Fibroblast of lung (primary cell): Measurements from ENCODE around the gene TACSTD2. TPM values are rescaled to one million over a fixed set of nuclear protein-coding genes. Genes with fewer than 3 reads are reported as not detected.

Source experiments
- DNase-seq, 2 donors: peaks; one replicate each; pipeline versions ENCODE4 v3.0.0 to v3.0.0-alpha.2; 2010; ENCODE audit warnings: low read depth in 2 of 2
- H2AFZ ChIP-seq: 2 replicates; pipeline ENCODE4 v1.5.1; 2012; ENCODE audit warnings: low read length, control low read depth, inconsistent platforms
- H3K27ac ChIP-seq: 2 replicates; pipeline ENCODE4 v1.5.1; 2011; ENCODE audit warnings: low read length, control low read depth; ENCODE audit not compliant: insufficient read depth
- H3K27me3 ChIP-seq: 2 replicates; pipeline ENCODE4 v1.5.1; 2011; ENCODE audit warnings: mild to moderate bottlenecking, low read length; ENCODE audit not compliant: control insufficient read depth, insufficient read depth
- H3K36me3 ChIP-seq: 2 replicates; pipeline ENCODE4 v1.5.1; 2011; ENCODE audit warnings: low read length; ENCODE audit not compliant: control insufficient read depth, insufficient read depth
- H3K4me1 ChIP-seq: 2 replicates; pipeline ENCODE4 v1.5.1; 2011; ENCODE audit warnings: low read length; ENCODE audit not compliant: control insufficient read depth, insufficient read depth; ENCODE audit errors: extremely low read depth
- H3K4me2 ChIP-seq: 2 replicates; pipeline ENCODE4 v1.5.1; 2011; ENCODE audit warnings: low read length, control low read depth; ENCODE audit not compliant: insufficient read depth; ENCODE audit errors: extremely low read depth
- H3K4me3 ChIP-seq, 4 experiments: fragments of 200-600 bp in 1 of 4; sonication (generic) in 1 of 4; replicated peaks in 1 of 4; 2 replicates each; pipeline ENCODE4 v1.5.1; 2011 to 2016; ENCODE audit warnings: low read length in 4 of 4, low read depth in 3 of 4, mild to moderate bottlenecking in 3 of 4, control low read depth in 2 of 4, inconsistent platforms in 1 of 4, mixed read lengths in 1 of 4; ENCODE audit not compliant: insufficient read depth in 1 of 4; ENCODE audit errors: control extremely low read depth in 1 of 4
- H3K79me2 ChIP-seq: 2 replicates; pipeline ENCODE4 v1.5.1; 2012; ENCODE audit warnings: mild to moderate bottlenecking, low read length, inconsistent platforms; ENCODE audit not compliant: control insufficient read depth, insufficient read depth
- H3K9ac ChIP-seq: 2 replicates; pipeline ENCODE4 v1.5.1; 2011; ENCODE audit warnings: mild to moderate bottlenecking, low read length, control low read depth; ENCODE audit not compliant: insufficient read depth
- H3K9me3 ChIP-seq: 2 replicates; pipeline ENCODE4 v1.5.1; 2012; ENCODE audit warnings: low read depth, low read length; ENCODE audit not compliant: control insufficient read depth, insufficient read depth
- H4K20me1 ChIP-seq: 2 replicates; pipeline ENCODE4 v1.5.1; 2011; ENCODE audit warnings: low read length; ENCODE audit not compliant: control insufficient read depth, insufficient read depth; ENCODE audit errors: extremely low read depth
- CTCF ChIP-seq, 2 donors: IDR thresholded peaks in 1 of 2; conservative IDR thresholded peaks in 1 of 2; 1 replicate in 1 of 2; 2 replicates in 1 of 2; pipeline ENCODE4 v1.5.1; 2011 to 2012; ENCODE audit warnings: low read length in 2 of 2, control low read depth in 1 of 2, inconsistent platforms in 1 of 2, low read depth in 1 of 2, mild to moderate bottlenecking in 1 of 2
- EZH2 ChIP-seq: IDR thresholded peaks from 2 replicates; pipeline ENCODE4 v1.5.1; 2012; ENCODE audit warnings: low read length, control low read depth, mild to moderate bottlenecking; ENCODE audit errors: missing control alignments
- polyA plus RNA-seq, 2 donors: library from polyadenylated mRNA; depleted of rRNA in 1 of 2; stranded (reverse) in 1 of 2; unstranded in 1 of 2; fragments of >200 nt; gene quantifications; 2 replicates each; pipeline ENCODE4 v1.2.1, GENCODE V29; 2011 to 2012; ENCODE audit warnings: missing spikeins in 1 of 2
- total RNA-seq: library from RNA; depleted of rRNA; stranded (reverse); fragments of >200 nt; gene quantifications from 2 replicates; pipeline ENCODE4 v1.2.1, GENCODE V29; 2014

The TACSTD2 gene
- total and polyA plus RNA-seq, 2 donors (not counting 1 experiment from before 2014, with no cell fraction given) = 0.17 to 0.22 TPM

- Histone ChIP-seq H4K20me1 (no peaks in the 10 kb centered on the region), H3K4me2 (no peak overlapping the region), H2AFZ (no peak overlapping the region), H3K9me3 (no peaks in the 10 kb centered on the region), H3K4me3 (no peak overlapping the region), H3K9ac (no peak overlapping the region), H3K79me2 (no peaks in the 10 kb centered on the region), H3K4me1 (no peaks in the 10 kb centered on the region), H3K36me3 (no peaks in the 10 kb centered on the region), H3K27ac (no peak overlapping the region), H3K27me3 (peaks cover 25% of the 10 kb centered on the region)
- no peak for DNase-seq
- no peak for TF ChIP-seq EZH2
- TF ChIP-seq CTCF (conservative IDR thresholded peaks at IDR 0.05 in 1 of 2, IDR thresholded peaks at IDR 0.05 in 1 of 2; ENCODE audit: low read depth in 1 of 2, low read length in 2 of 2) = no peak
These were observed 3.9 kb downstream of the TACSTD2 start for GRCh38 chr1:58573138-58573537.

- H3K27ac ChIP-seq = no peak overlapping the region
- H3K4me2 ChIP-seq = no peak overlapping the region
- H3K9ac ChIP-seq = no peak overlapping the region
- DNase-seq = no peak
- H3K36me3 ChIP-seq = no peaks in the 10 kb centered on the region
- H3K4me1 ChIP-seq = no peaks in the 10 kb centered on the region
- no peak overlapping the region for H2AFZ ChIP-seq
- no peaks in the 10 kb centered on the region for H3K79me2 ChIP-seq
- no peaks in the 10 kb centered on the region for H3K9me3 ChIP-seq
- H4K20me1 ChIP-seq = no peaks in the 10 kb centered on the region
- H3K4me3 ChIP-seq = no peak overlapping the region
- TF ChIP-seq CTCF (conservative IDR thresholded peaks at IDR 0.05 in 1 of 2, IDR thresholded peaks at IDR 0.05 in 1 of 2; ENCODE audit: low read depth in 1 of 2, low read length in 2 of 2) (no peak), EZH2 (no peak)
- peaks cover 25% of the 10 kb centered on the region for H3K27me3 ChIP-seq
These were observed 4.4 kb downstream of the TACSTD2 start for GRCh38 chr1:58572690-58573089.

- Histone ChIP-seq H3K4me1 (no peaks in the 10 kb centered on the region), H3K27ac (no peak overlapping the region), H3K4me3 (no peak overlapping the region), H4K20me1 (no peaks in the 10 kb centered on the region), H3K9me3 (no peaks in the 10 kb centered on the region), H3K27me3 (peaks cover 21% of the 10 kb centered on the region), H3K36me3 (no peaks in the 10 kb centered on the region), H3K9ac (no peak overlapping the region), H2AFZ (no peak overlapping the region), H3K79me2 (no peaks in the 10 kb centered on the region), H3K4me2 (no peak overlapping the region)
- TF ChIP-seq EZH2 (no peak), CTCF (conservative IDR thresholded peaks at IDR 0.05 in 1 of 2, IDR thresholded peaks at IDR 0.05 in 1 of 2; ENCODE audit: low read depth in 1 of 2, low read length in 2 of 2) (no peak)
- DNase-seq = no peak
These were observed 5.4 kb downstream of the TACSTD2 start for GRCh38 chr1:58571616-58572015.
